Measurements from ENCODE around the gene ALK.

ALK gene

DNA sequence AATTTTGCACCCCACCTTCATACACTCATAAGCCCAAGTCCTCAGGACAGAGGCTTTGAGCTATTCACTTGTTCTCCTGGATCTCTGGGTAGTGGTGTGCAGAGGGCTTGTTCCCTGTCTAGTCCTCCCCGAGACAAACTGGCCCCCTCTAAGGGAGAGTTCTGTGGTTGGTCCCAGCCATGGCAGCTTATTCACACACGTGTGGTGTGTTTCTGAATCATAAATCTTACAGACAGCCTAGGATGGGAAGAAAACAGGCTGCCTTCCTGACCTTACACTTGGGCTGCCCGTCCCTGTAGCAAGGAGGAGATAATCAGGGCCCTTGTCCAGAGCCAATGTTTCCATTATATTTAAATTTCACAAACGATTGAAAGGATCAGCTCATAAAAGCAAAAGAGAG, 551.2 kb downstream of the ALK start:
- no peak for DNase-seq (ENCODE audit: low read depth, low spot score)

DNA sequence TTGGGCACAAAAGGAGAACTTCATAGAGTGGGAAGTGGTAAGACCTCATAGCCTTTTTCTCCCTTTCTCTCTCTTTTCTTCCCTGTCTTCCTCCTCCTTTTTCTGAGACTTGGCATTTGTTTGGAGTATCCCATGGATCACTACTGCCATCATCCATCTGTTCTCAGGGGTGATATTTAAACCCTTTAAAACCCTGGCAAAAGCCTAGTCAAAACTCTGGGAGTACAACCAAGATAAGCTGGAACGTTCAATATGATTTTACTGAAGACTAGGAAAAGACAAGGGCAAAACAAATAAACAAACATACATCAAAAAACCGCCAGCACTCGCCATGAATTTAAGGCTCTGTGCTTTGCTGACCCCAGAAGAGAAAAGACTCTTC, 552.7 kb downstream of the ALK start:
- no peak for DNase-seq (ENCODE audit: low read depth, low spot score)

DNA sequence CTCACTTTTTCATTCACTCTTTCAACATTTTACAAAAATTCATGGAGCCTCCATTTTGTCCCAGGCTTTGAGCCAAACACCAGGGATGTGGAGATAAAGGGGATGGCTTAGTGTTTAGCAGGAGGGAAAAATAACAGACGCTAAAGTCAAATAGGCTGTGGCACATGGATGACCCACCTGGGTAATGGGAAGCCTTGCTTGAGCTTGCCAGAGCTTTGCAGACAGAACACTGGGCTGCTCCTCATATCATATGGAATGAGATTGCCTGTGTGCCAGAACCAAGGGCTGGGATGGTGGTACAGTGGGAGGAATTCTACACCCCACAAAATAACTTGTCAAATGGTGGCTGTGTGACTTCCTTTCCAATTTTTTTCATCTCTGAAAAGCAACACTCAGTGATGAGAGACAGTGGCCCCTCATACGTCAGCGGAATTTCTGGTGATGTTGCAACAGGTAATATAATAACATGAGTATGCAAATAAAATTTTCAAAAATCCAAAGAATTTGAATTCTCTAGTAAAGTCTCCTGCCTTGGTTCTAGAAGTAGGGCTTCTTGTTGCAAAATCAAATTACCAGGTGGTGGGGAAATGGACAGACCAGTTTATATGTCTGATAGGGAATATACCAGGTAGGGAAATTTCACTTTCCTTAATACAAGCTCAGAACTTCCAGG, 553.3 kb downstream of the ALK start:
- no peak for DNase-seq (ENCODE audit: low read depth, low spot score)

DNA sequence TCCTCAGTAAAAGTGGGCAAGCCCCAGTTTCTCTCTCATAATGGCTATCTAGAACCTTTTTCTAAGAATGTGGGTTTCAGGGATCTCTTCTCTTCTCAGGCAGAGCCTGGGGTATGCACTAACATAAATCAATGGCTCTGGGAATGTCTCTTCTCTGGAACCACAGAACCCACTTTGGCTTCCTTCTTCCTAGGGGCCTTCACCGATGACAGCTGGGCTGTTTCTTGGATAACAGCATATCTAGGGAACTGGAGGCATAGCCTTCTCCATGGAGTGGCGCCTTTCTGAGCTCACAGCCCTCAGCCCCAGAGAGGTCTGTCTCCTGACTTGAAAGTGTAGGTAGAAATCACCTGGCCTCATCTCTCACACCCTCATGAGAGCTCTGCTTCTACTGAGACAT, 558.3 kb downstream of the ALK start:
- DNase-seq (ENCODE audit: low read depth, low spot score) = no peak

DNA sequence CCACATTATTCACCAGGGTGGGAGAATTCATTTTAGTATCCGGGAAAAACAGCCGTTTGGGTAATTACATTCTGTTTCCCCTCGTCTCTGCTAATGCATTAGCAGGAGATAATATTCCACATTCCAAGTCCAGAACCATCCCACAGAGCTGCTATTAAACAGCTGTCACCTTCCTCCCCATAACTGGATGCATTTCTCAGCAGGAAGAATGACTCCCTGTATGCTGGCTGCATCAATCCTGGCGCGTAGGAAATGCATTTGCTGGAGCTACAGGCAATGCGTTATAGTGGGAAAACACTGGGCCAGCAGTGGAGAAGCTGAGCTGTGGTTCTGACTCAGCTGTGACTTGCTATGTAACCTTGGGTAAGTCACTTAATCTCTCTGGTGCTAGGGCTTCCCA, 560.2 kb downstream of the ALK start:
- DNase-seq (ENCODE audit: low read depth, low spot score) = no peak

DNA sequence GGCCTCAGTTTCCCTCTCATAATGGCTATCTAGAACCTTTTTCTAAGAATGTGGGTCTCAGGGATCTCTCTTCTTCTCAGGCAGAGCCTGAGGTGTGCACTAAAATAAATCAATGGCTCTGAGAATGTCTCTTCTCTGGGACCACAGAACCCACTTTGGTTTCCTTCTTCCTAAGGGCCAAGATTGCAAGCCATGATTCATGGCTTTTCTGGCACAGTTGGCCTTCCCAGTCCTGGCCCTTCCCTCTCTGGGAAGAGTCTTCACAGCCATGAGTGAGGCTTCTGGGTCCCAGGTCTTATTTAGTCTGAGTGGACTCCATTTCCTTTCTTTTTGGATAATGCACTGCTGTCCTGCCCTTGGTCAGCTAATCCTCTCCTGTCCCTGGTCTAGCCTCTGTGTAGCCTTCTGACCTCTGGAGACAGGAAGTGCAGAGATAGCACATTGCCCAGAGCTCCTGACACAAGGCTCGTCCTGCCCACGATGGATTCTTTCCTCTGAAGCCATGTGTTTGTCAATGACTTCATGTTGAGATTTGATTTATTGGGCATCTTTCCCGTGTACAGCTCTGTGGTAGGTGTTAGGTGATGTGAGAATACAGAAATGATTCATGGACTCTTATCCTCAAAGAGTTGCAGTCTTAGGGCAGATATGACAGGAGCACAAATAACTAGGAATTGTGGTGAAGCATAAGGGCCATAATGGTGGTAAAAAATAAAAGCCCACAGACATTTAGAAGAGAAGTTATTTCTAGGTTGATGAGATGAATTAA, 561.2 kb downstream of the ALK start:
- DNase-seq (ENCODE audit: low read depth, low spot score) = no peak

DNA sequence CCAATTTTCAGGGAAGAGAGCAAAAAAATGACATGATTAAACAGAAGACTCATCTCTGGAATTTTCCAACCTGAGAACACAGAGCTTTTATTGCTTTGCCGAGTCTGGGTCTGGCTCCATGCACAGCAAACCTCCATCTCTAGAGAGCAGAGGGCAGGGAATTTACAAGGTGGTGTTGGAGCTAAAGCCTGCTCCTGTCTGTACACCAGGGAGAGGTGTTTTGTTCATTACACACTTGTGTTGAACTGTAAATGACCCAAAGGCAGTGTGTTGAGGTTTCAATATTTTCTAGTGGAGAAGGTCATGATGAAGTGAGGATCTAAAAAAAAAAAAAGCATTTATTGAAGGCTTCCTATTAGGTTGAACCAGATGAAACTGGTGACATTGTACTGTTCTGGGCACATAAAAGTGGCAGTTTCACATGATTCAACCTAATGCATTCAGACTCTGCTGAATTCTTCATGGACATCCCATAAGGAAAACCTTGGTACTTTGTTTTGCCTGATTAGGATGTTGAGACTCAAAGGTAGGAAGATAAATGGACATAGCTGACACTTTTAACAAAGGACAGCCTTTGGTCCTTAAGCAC, 567.9 kb downstream of the ALK start:
- DNase-seq (ENCODE audit: low read depth, low spot score) = no peak

DNA sequence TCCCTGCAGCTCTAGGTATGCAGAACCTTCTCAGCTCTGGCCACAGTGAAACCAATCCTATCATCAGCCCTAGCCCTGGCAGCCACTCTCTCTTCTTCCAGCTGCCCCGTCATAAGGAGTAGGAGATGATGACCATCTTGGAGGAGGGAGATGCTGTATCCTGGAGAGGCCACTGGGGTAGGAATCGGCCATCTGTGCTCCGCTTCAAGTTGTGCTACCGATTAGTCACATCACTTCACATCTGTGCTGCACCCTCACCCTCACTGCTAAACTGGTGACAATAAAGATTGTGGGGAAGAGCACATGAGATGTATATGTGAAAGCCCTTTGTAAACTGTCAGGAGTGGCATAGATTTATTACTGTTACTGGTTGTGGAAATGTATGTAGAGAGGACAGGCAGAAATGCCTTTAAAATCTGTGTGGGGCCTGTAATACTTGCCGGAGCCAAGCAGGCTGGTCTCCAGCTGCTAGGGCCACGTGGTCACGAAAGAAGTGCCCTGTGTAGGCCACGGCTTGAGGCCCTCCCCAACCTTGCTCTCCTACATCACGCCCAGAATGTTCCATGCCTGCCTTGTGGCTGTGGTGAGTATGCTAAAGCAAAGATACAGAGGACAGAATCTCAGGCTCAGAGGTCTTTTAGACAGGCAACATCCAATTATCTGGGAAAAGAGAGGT, 569.3 kb downstream of the ALK start:
- no peak for DNase-seq (ENCODE audit: low read depth, low spot score)

DNA sequence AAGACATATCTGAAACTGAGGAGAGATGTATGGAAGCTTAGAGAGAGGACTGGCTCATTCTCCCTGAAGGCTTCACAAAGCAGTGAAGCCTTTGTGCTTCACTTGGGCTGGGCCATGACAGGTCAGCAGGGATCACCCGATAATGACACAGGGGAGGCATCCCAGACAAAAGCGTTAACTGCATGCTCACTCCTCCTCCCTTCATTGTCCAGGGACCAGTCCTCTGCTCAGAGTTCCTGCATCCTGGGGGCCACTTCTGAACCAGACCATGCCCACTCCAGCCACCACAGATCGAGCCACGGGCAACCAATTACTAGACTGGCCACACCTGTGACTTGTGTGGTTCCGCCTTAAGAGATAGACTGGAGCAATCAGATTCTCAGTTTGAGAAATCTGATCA, 570.1 kb downstream of the ALK start:
- no peak for DNase-seq (ENCODE audit: low read depth, low spot score)

DNA sequence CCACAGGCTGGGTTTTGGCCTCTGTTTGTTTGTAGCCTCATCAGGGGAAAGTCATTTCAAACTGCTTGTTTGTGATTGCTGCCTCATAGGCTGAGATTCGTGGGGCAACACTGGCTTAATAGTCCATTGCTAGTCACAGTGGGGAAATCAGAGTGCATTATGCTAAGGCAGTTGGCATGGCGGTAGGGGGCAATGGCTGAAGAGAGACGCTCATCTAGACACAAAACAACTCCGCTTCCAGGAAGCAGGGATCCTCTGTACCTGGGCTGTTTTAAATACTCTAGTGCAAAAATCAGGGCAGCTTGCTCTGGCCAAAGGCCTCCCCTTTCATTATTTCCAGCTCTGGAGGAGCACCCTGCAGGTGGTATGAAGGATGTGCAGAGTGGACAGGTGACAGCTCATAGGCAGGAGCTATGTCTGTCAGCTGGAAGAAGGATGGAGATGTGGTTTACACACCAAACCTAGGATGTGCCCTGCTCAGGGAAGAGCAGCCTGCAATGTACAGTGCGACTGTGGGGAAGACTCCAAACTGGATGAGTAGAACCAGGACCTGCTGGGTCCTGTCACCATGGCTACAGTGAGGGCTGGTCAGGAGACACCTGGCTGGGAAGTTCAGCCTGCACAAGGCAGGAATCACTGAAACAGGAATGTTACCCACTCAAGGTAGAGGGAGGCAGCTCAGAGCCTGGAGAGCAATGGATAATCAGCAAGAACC, 571.9 kb downstream of the ALK start:
- no peak for DNase-seq (ENCODE audit: low read depth, low spot score)

DNA sequence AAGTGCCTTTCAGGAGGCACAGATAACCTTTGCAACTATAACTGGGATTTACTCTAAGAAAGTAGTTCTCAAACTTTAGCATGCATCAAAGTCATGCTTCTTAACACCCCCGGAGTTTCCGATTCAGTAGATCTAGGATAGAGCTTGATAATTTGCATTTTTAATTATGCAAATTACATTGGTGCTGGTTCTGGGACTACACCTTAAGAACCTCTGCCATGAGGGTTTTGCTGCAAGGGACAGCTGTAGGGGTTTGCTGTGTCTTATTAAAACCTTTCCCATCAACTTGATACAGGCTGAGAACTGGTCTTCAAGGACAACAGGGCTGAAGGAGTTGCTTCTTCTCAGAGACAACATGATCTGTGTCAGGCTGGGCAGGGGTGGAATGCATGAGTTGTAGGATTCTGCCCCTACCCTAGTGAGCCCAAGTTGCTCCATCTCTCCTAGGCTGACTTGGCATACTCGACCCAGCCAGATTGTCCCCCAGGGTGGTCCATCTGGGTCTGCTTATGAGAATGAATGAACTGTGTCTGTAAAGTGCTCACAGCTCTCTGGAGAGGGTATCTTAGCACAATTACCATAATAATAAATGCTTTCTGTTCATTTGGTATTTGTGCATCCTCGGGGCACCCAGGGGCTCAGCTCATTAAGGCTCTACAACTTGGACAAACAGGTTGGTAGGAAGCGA, 573.5 kb downstream of the ALK start:
- no peak for DNase-seq (ENCODE audit: low read depth, low spot score)

DNA sequence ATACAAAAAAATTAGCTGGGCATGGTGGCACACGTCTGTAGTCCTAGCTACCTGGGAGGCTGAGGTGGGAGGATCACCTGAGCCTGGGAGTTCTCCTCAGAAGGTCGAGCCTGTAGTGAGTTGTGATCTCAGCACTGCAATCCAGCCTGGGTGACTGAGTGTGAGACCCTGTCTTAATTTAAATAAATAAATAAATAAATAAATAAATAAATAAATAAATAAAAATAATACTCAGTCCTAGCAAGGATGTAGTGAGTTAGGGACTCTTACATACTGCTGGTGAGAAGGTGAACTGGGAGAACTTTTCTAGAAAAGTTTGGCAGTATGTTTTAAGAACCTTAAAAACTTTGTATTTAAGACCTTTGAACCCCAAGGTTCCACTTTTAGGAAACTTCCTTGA, 576.1 kb downstream of the ALK start:
- no peak for DNase-seq (ENCODE audit: low read depth, low spot score)

DNA sequence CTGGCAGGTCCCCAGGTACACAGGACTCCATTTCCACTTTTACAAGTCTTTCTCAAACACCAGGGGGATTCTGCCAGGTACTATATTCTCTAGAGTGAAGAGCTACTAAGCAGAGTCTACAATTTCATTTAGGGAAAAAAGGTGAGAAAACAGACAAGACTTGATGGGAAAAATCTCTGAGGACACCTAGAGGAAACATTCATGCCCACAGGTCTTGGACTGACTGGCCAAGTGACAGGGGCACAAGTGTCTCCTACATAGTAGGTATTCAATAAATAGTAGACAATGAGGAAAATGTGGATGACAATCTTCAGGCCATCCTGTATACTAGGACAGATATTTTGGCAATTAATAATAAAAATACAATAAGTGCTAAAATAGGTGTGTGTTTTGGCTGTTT, 577.6 kb downstream of the ALK start:
- no peak for DNase-seq (ENCODE audit: low read depth, low spot score)

DNA sequence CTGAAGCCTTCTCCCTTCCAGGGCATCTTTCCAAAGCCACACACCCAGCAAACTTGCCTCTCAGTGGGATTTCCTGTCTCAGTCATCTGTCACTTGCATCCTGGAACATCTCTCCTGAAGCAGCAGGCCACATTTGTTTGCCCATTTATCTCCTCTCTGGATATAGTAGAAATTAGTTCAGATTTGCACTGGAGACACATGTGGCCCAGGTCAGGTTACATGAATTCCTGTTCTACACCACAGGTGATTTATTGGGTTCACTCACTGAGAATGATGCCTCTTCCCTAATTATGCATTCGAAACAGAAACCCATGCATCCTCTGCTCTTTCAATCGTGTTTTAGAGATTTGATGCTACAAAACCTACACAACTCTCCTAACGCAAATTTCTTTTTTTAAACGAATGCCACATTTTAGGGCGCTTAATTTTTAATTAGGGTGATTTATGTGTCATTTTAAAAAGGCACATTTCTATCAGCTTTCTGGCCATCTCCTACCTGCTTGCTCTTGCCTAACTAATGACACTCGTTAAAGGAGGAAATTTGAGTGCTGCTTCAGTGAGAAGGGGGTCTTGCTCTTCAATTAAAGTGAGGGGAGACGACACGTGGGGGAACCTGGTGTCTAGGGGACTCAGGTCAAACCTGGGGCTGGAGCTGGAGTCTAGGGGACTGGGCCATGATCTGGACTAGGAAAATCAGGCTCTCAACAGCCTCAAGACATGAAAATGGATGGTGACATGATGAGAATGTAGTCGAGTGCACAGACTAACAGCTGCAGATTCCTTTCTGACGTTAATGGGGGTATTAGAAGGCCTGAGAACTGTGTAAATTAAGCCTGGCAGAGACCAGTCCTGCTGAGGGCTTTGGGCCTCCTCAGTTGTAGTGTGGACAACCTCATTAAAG, 584.8 kb downstream of the ALK start:
- DNase-seq (ENCODE audit: low read depth, low spot score) = no peak

DNA sequence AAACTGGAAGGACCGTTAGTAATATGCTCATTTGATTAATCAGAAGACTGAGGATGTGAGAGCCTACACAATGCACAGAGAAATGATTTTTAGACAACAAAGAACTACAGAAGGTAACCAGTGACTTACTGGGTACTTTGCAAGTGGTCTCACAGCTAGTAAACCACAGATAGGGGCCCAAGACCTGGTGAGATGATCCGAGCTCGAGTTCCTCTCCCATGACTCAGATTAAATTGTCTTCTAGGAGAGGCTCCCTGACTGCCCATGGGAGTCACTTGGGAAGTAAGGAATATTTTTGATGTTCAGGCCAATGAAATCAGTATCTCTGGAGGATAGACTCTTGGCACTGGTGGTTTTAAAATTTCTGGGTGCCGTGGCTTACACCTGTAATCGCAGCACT, 586.0 kb downstream of the ALK start:
- no peak for DNase-seq (ENCODE audit: low read depth, low spot score)

DNA sequence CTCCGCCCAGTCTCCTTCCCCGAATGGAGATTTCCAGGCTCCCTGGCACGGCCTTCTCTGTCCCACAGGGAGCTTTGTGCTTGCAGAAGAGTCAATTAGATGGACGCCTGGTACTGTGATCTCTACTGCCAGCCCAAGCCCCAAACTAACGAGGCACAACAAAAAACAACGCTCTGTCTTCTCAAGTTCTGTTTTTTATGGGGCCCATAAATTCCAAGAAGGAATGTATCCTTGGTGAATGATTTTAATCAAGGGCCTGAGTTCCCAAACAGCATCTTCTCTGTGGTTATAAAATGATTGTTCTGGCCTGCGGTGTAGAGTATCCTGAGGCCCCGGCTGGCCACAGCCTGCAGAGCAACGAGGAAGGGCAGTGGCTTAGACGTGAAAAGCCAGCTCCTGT, 586.7 kb downstream of the ALK start:
- DNase-seq (ENCODE audit: low read depth, low spot score) = no peak

DNA sequence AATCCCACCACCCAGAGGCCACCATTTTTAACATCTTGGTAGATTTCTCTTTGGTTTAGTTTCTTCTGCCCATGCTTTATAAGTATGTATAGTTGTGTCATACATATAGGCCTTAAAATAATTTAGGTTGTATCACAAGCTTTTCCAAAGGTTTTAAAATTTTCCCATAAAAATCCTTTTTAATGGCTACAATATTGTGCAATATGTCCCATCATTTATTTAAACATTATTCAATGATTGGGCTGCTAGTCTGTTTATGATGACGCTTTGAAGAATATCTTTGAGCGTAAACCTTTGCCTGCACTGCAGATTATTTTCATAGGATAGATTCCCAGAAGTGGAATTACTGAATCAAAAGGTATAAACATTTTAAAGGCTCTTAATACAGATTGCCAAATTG, 588.8 kb downstream of the ALK start:
- DNase-seq (ENCODE audit: low read depth, low spot score) = no peak

DNA sequence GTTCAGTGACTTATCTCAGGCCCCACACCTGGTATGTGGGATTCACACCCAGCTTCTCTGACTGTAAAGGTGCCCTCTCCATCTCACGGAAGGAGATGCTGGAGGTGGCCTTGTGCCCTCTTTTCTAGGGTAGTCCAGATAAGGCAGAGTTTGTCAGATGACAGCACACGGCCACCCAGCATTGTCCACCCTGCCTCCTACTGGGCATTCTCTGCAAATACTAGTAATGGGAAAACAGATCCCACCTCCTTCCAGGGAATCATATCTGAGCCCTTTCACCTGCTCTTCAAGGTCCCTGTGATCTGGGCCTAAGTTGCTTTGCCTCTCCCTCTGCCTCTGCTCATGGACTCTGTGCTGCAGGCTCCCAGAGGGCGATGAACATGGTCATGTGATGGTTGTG, 591.5 kb downstream of the ALK start:
- no peak for DNase-seq (ENCODE audit: low read depth, low spot score)

DNA sequence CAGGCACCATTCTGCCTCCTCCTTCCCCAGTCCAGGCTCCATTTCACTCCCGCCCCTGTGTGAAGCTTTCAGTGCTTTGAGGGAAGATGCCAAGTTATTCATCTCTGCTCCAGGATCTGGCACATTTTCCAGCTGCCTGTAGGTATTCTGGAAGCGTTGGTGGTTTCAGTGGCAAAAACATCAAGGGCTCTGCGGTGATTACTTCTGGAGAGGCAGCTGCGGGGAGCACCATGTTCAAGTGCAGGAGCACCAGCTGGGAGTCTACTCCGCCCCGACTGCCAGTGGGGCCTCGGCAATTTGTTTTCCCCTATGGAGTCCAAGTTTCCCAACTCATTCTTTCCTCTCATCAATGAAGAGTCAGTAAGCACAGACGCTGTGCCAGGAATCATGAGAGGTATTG, 594.5 kb downstream of the ALK start:
- no peak for DNase-seq (ENCODE audit: low read depth, low spot score)

DNA sequence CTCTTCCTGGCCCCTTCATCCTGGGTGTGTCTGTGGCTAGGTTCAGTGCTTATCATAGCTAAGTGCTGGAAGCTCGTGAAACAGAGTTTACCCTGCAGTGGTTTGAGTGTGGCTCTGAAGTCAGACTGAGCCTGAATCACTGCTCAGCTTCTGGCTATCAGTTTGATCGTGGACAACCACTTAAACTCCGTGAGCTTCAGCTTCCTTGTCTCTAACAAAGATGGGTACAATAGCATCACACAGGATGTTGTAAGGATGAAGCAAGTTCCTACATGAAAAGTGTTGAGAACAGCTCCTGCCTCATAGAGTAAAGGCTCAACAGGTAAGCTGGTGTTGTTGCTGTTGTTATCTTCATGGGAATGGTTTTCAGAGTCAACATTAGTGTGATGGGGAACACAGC, 595.8 kb downstream of the ALK start:
- DNase-seq (ENCODE audit: low read depth, low spot score) = no peak

All from activated naive CD8-positive, alpha-beta T cell treated with anti-CD3 and anti-CD28 coated beads, Interleukin-2, amount 50 U/mL, for 16 hours (primary cell).